ENCODE data around the gene VPS50.

- TF ChIP-seq POLR2AphosphoS5 (IDR thresholded peaks at IDR 0.05; ENCODE audit: low read depth, low read length) = no peak
- TF ChIP-seq, protein P1, sequence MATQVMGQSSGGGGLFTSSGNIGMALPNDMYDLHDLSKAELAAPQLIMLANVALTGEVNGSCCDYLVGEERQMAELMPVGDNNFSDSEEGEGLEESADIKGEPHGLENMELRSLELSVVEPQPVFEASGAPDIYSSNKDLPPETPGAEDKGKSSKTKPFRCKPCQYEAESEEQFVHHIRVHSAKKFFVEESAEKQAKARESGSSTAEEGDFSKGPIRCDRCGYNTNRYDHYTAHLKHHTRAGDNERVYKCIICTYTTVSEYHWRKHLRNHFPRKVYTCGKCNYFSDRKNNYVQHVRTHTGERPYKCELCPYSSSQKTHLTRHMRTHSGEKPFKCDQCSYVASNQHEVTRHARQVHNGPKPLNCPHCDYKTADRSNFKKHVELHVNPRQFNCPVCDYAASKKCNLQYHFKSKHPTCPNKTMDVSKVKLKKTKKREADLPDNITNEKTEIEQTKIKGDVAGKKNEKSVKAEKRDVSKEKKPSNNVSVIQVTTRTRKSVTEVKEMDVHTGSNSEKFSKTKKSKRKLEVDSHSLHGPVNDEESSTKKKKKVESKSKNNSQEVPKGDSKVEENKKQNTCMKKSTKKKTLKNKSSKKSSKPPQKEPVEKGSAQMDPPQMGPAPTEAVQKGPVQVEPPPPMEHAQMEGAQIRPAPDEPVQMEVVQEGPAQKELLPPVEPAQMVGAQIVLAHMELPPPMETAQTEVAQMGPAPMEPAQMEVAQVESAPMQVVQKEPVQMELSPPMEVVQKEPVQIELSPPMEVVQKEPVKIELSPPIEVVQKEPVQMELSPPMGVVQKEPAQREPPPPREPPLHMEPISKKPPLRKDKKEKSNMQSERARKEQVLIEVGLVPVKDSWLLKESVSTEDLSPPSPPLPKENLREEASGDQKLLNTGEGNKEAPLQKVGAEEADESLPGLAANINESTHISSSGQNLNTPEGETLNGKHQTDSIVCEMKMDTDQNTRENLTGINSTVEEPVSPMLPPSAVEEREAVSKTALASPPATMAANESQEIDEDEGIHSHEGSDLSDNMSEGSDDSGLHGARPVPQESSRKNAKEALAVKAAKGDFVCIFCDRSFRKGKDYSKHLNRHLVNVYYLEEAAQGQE (IDR thresholded peaks at IDR 0.05; ENCODE audit: insufficient read depth in 1 of 2, low read depth in 2 of 2, low read length in 2 of 2) = no peak
- TF ChIP-seq TAF1 (IDR thresholded peaks at IDR 0.05; ENCODE audit: borderline replicate concordance, insufficient read depth, low read length) = no peak
- no peak for TF ChIP-seq SIN3A (IDR thresholded peaks at IDR 0.05; ENCODE audit: borderline replicate concordance, insufficient read depth, low read length)
These were observed 158.5 kb downstream of the VPS50 start for GRCh38 chr7:93390660-93391059.
